Small intestine (tissue), 7 donors: ENCODE results near the gene PCSK2. TPM values are rescaled to one million over a fixed set of nuclear protein-coding genes. Genes with fewer than 3 reads are reported as not detected.

Experiments used
- DNase-seq, 2 donors: peaks; one replicate each; pipeline versions ENCODE4 v3.0.0 to v3.0.0-alpha.2; 2013
- FAIRE-seq: peaks from 2 replicates; lab custom pipeline; 2012; peaks lifted over from hg19 to GRCh38; lab: Jason Lieb, UNC
- H3K27ac ChIP-seq, 3 donors: one replicate each; pipeline ENCODE4 v1.5.1; 2013; ENCODE audit warnings: low read length in 2 of 3, mild to moderate bottlenecking in 2 of 3, control low read depth in 1 of 3, inconsistent platforms in 1 of 3, low read depth in 1 of 3, moderate library complexity in 1 of 3
- H3K27me3 ChIP-seq, 3 donors: one replicate each; pipeline ENCODE4 v1.6.1; 2013; ENCODE audit warnings: low read length in 3 of 3, inconsistent platforms in 1 of 3; ENCODE audit not compliant: control insufficient read depth in 3 of 3, insufficient read depth in 3 of 3
- H3K36me3 ChIP-seq, 3 donors: one replicate each; pipeline ENCODE4 v1.6.1; 2013; ENCODE audit warnings: low read length in 3 of 3, inconsistent platforms in 1 of 3, low read depth in 1 of 3, mild to moderate bottlenecking in 1 of 3, moderate library complexity in 1 of 3; ENCODE audit not compliant: control insufficient read depth in 3 of 3, insufficient read depth in 2 of 3
- H3K4me1 ChIP-seq, 3 donors: one replicate each; pipeline ENCODE4 v1.6.1; 2013; ENCODE audit warnings: low read length in 2 of 3, inconsistent platforms in 1 of 3, low read depth in 1 of 3, mild to moderate bottlenecking in 1 of 3, moderate library complexity in 1 of 3; ENCODE audit not compliant: control insufficient read depth in 3 of 3, insufficient read depth in 2 of 3
- H3K4me3 ChIP-seq, 3 donors: one replicate each; pipeline ENCODE4 v1.5.1; 2013; ENCODE audit warnings: low read length in 3 of 3, control low read depth in 1 of 3, inconsistent platforms in 1 of 3, low read depth in 1 of 3, mild to moderate bottlenecking in 1 of 3, moderate library complexity in 1 of 3
- H3K9me3 ChIP-seq, 2 donors: one replicate each; pipeline ENCODE4 v1.6.1; 2013; ENCODE audit warnings: low read depth in 1 of 2, low read length in 1 of 2; ENCODE audit not compliant: control insufficient read depth in 2 of 2, insufficient read depth in 1 of 2
- WGBS, 3 donors: extraction: QIAGEN DNeasy Blood & Tissue Kit; methylation state at CpG; one replicate each; pipeline ENCODE4 v1.1.7; 2013; 5-methylcytosine and 5-hydroxymethylcytosine counted together
- polyA plus RNA-seq, 4 donors: library from polyadenylated mRNA; stranded (reverse) in 3 of 4; unstranded in 1 of 4; fragments of 200-250 nt in 3 of 4; fragments of 120-200 nt in 1 of 4; gene quantifications; one replicate each; pipeline versions ENCODE4 v1.2.1 to v1.2.3, GENCODE V29; 2013
- donor health status: healthy with polysubstance abuse.
- donor health status: control.
- donor health status: control.
- donor health status: Bipolar disorder and iron deficiency.
- donor health status: healthy.

The PCSK2 gene
- polyA plus RNA-seq, 4 donors = 0.27 to 2.6 (median 0.78) TPM

GRCh38 chr20:17326096-17326495 lies 99.3 kb downstream of the PCSK2 start:
- Histone ChIP-seq H3K27me3 (peaks cover 0 to 11% (median 9%) of the 10 kb centered on the region in 3 donors), H3K27ac (no peak overlapping the region), H3K4me1 (no peaks in the 10 kb centered on the region), H3K36me3 (no peaks in the 10 kb centered on the region), H3K9me3 (no peaks in the 10 kb centered on the region), H3K4me3 (no peak overlapping the region)
- DNase-seq (no peak), FAIRE-seq (no peak)
- 74 to 84% (median 78%) methylated on average over 2 of the region's 2 CpGs for WGBS, 3 donors

- H3K27ac ChIP-seq = no peak overlapping the region
- 25 to 36% (median 35%) methylated on average over 26 to 28 of the region's 28 CpGs for WGBS, 3 donors
- H3K4me1 ChIP-seq = no peaks in the 10 kb centered on the region
- FAIRE-seq (no peak), DNase-seq (no peak)
- no peaks in the 10 kb centered on the region for H3K9me3 ChIP-seq
- peaks cover 0 to 11% (median 9%) of the 10 kb centered on the region in 3 donors for H3K27me3 ChIP-seq
- H3K4me3 ChIP-seq = no peak overlapping the region
- no peaks in the 10 kb centered on the region for H3K36me3 ChIP-seq
These were observed 100.6 kb downstream of the PCSK2 start for GRCh38 chr20:17327185-17328148.

GRCh38 chr20:17334932-17335331 lies 108.1 kb downstream of the PCSK2 start:
- no peak overlapping the region for H3K27ac ChIP-seq
- WGBS, 3 donors = 74 to 83% (median 76%) methylated on average over 5 of the region's 5 CpGs
- H3K9me3 ChIP-seq = no peaks in the 10 kb centered on the region
- no peaks in the 10 kb centered on the region for H3K36me3 ChIP-seq
- no peaks in the 10 kb centered on the region for H3K4me1 ChIP-seq
- H3K27me3 ChIP-seq = no peaks in the 10 kb centered on the region
- no peak for FAIRE-seq
- H3K4me3 ChIP-seq = no peak overlapping the region
- no peak for DNase-seq

- DNase-seq = no peak
- FAIRE-seq = no peak
- H3K27ac ChIP-seq = no peak overlapping the region
- H3K27me3 ChIP-seq = no peaks in the 10 kb centered on the region
- no peaks in the 10 kb centered on the region for H3K4me1 ChIP-seq
- 51 to 69% (median 65%) methylated on average over 6 of the region's 6 CpGs for WGBS, 3 donors
- no peaks in the 10 kb centered on the region for H3K9me3 ChIP-seq
- no peaks in the 10 kb centered on the region for H3K36me3 ChIP-seq
- no peak overlapping the region for H3K4me3 ChIP-seq
These were observed 112.2 kb downstream of the PCSK2 start for GRCh38 chr20:17339000-17339399.

GRCh38 chr20:17343091-17343490 lies 116.3 kb downstream of the PCSK2 start:
- no peaks in the 10 kb centered on the region for H3K4me1 ChIP-seq
- H3K4me3 ChIP-seq = no peak overlapping the region
- DNase-seq (no peak), FAIRE-seq (no peak)
- H3K27me3 ChIP-seq = no peaks in the 10 kb centered on the region
- H3K9me3 ChIP-seq = no peaks in the 10 kb centered on the region
- WGBS, 3 donors = 77 to 95% (median 89%) methylated on average over 1 of the region's 1 CpG
- H3K36me3 ChIP-seq = no peaks in the 10 kb centered on the region
- no peak overlapping the region for H3K27ac ChIP-seq

GRCh38 chr20:17343656-17344452 lies 117.0 kb downstream of the PCSK2 start:
- H3K4me1 ChIP-seq = no peaks in the 10 kb centered on the region
- DNase-seq (no peak), FAIRE-seq (no peak)
- H3K36me3 ChIP-seq = no peaks in the 10 kb centered on the region
- no peak overlapping the region for H3K4me3 ChIP-seq
- no peaks in the 10 kb centered on the region for H3K9me3 ChIP-seq
- no peak overlapping the region for H3K27ac ChIP-seq
- no peaks in the 10 kb centered on the region for H3K27me3 ChIP-seq
- 56 to 61% (median 59%) methylated on average over 13 of the region's 13 CpGs for WGBS, 3 donors

GRCh38 chr20:17344790-17345189 lies 118.0 kb downstream of the PCSK2 start:
- H3K4me3 ChIP-seq = no peak overlapping the region
- H3K36me3 ChIP-seq = no peaks in the 10 kb centered on the region
- H3K4me1 ChIP-seq = no peaks in the 10 kb centered on the region
- WGBS, 3 donors = 61 to 72% (median 69%) methylated on average over 2 of the region's 2 CpGs
- no peaks in the 10 kb centered on the region for H3K27me3 ChIP-seq
- DNase-seq (no peak), FAIRE-seq (no peak)
- no peaks in the 10 kb centered on the region for H3K9me3 ChIP-seq
- no peak overlapping the region for H3K27ac ChIP-seq

GRCh38 chr20:17345321-17345720 lies 118.5 kb downstream of the PCSK2 start:
- Histone ChIP-seq H3K9me3 (no peaks in the 10 kb centered on the region), H3K27ac (no peak overlapping the region), H3K27me3 (no peaks in the 10 kb centered on the region), H3K4me3 (no peak overlapping the region), H3K36me3 (no peaks in the 10 kb centered on the region), H3K4me1 (no peaks in the 10 kb centered on the region)
- WGBS, 3 donors = 54 to 80% (median 66%) methylated on average over 2 of the region's 2 CpGs
- FAIRE-seq (no peak), DNase-seq (no peak)
